AG08396 (cell line): ENCODE data around the gene KPNA5.
"Not testable (repeated sequence)": the region's sequence is repeated elsewhere in the genome, so short reads cannot be mapped to it uniquely, and the experiment has no call there.

Experiments
- DNase-seq: peaks from one replicate; pipeline ENCODE4 v3.0.0; 2012; ENCODE audit warnings: low spot score, mixed read lengths

The KPNA5 gene

GRCh38 chr6:116680880-116681672 lies at the start of gene KPNA5:
TSS of gene KPNA5 (plus strand) at chr6:116681211. CDS start at chr6:116681335, 124 bp downstream.
- DNase-seq = peak; percentile 94

GRCh38 chr6:116631379-116631990 lies 49.5 kb upstream of the KPNA5 start:
- DNase-seq = no peak

GRCh38 chr6:116633685-116634084 lies 47.3 kb upstream of the KPNA5 start:
- no peak for DNase-seq

- no peak for DNase-seq
Measured at GRCh38 chr6:116648156-116648555, 32.9 kb upstream of the KPNA5 start.

- no peak for DNase-seq
Measured at GRCh38 chr6:116649129-116649528, 31.9 kb upstream of the KPNA5 start.

- DNase-seq = no peak
Measured at GRCh38 chr6:116651916-116652315, 29.1 kb upstream of the KPNA5 start.

GRCh38 chr6:116661594-116661993 lies 19.4 kb upstream of the KPNA5 start:
- no peak for DNase-seq

GRCh38 chr6:116662202-116662601 lies 18.8 kb upstream of the KPNA5 start:
- DNase-seq = no peak

GRCh38 chr6:116663308-116663707 lies 17.7 kb upstream of the KPNA5 start:
- no peak for DNase-seq

- DNase-seq = not testable (repeated sequence)
Measured at GRCh38 chr6:116664169-116664568, 16.8 kb upstream of the KPNA5 start.

- no peak for DNase-seq
Measured at GRCh38 chr6:116665464-116665863, 15.5 kb upstream of the KPNA5 start.

- DNase-seq = no peak
Measured at GRCh38 chr6:116666869-116667268, 14.1 kb upstream of the KPNA5 start.

GRCh38 chr6:116667623-116668022 lies 13.4 kb upstream of the KPNA5 start:
- DNase-seq = no peak

GRCh38 chr6:116672306-116672705 lies 8.7 kb upstream of the KPNA5 start:
- no peak for DNase-seq

GRCh38 chr6:116676021-116676420 lies 5.0 kb upstream of the KPNA5 start:
- no peak for DNase-seq

GRCh38 chr6:116682334-116682712 lies 1.3 kb downstream of the KPNA5 start:
- DNase-seq = peak; percentile 46

GRCh38 chr6:116685437-116685993 lies 4.5 kb downstream of the KPNA5 start:
- DNase-seq = no peak

GRCh38 chr6:116686475-116687101 lies 5.6 kb downstream of the KPNA5 start:
- not testable (repeated sequence) for DNase-seq

GRCh38 chr6:116691154-116691553 lies 10.1 kb downstream of the KPNA5 start:
- no peak for DNase-seq

- not testable (repeated sequence) for DNase-seq
Measured at GRCh38 chr6:116692873-116693272, 11.9 kb downstream of the KPNA5 start.

GRCh38 chr6:116693275-116693674 lies 12.3 kb downstream of the KPNA5 start:
- not testable (repeated sequence) for DNase-seq

- DNase-seq = no peak
Measured at GRCh38 chr6:116695401-116695800, 14.4 kb downstream of the KPNA5 start.

GRCh38 chr6:116697480-116697879 lies 16.5 kb downstream of the KPNA5 start:
- no peak for DNase-seq
